IPS-NIHi7 (cell line): ENCODE data around the gene NDST1.

ENCODE experiments used
- DNase-seq: peaks from one replicate; pipeline ENCODE4 v3.0.0; 2012; ENCODE audit warnings: mixed read lengths; ENCODE audit errors: extremely low spot score

NDST1 gene

GRCh38 chr5:150606476-150606875 is 98.5 kb downstream of the NDST1 start:
- DNase-seq: no peak

- DNase-seq: no peak
These were observed 99.2 kb downstream of the NDST1 start for GRCh38 chr5:150607105-150607504.
